Astrocyte (in vitro differentiated cells and primary cell): ENCODE measurements around the gene CALCR. TPM values are rescaled to one million over a fixed set of nuclear protein-coding genes. Genes with fewer than 3 reads are reported as not detected.

Experiments used
- DNase-seq: peaks from one replicate; pipeline ENCODE4 v3.0.0-alpha.2; 2010; ENCODE audit warnings: low read depth
- FAIRE-seq: peaks from 2 replicates; lab custom pipeline; 2011; peaks lifted over from hg19 to GRCh38; lab: Jason Lieb, UNC
- H2AFZ ChIP-seq: 2 replicates; pipeline ENCODE4 v1.6.0; 2012; ENCODE audit warnings: low read depth, low read length, inconsistent platforms
- H3K27ac ChIP-seq: 2 replicates; pipeline ENCODE4 v1.5.1; 2011; ENCODE audit warnings: low read depth, low read length, inconsistent platforms
- H3K27me3 ChIP-seq: 2 replicates; pipeline ENCODE4 v1.6.0; 2011; ENCODE audit warnings: low read length, inconsistent platforms; ENCODE audit not compliant: insufficient read depth
- H3K36me3 ChIP-seq: 2 replicates; pipeline ENCODE4 v1.5.1; 2011; ENCODE audit warnings: low read length, inconsistent platforms; ENCODE audit not compliant: insufficient read depth
- H3K4me1 ChIP-seq: 2 replicates; pipeline ENCODE4 v1.5.1; 2011; ENCODE audit warnings: low read length, inconsistent platforms; ENCODE audit not compliant: insufficient read depth
- H3K4me2 ChIP-seq: 2 replicates; pipeline ENCODE4 v1.6.0; 2012; ENCODE audit warnings: low read length, inconsistent platforms
- H3K4me3 ChIP-seq: 2 replicates; pipeline ENCODE4 v1.5.1; 2011; ENCODE audit warnings: low read depth, mild to moderate bottlenecking, low read length, inconsistent platforms; ENCODE audit not compliant: insufficient read depth
- H3K79me2 ChIP-seq: 2 replicates; pipeline ENCODE4 v1.6.0; 2012; ENCODE audit warnings: mild to moderate bottlenecking, low read length, inconsistent platforms; ENCODE audit not compliant: insufficient read depth
- H3K9ac ChIP-seq: 2 replicates; pipeline ENCODE4 v1.6.0; 2012; ENCODE audit warnings: mild to moderate bottlenecking, low read length, inconsistent platforms
- H3K9me3 ChIP-seq: 2 replicates; pipeline ENCODE4 v1.5.1; 2012; ENCODE audit warnings: low read depth, mild to moderate bottlenecking, low read length, inconsistent platforms; ENCODE audit not compliant: insufficient read depth
- H4K20me1 ChIP-seq: 2 replicates; pipeline ENCODE4 v1.6.0; 2012; ENCODE audit warnings: low read length, inconsistent platforms; ENCODE audit not compliant: insufficient read depth
- H3K27ac Mint-ChIP-seq: one replicate; pipeline ENCODE4 v1.8.0; 2021; ENCODE audit warnings: mild to moderate bottlenecking, mixed read lengths; ENCODE audit not compliant: unreplicated experiment
- H3K27me3 Mint-ChIP-seq: one replicate; pipeline ENCODE4 v1.8.0; 2021; ENCODE audit warnings: low read depth, mixed read lengths; ENCODE audit not compliant: unreplicated experiment
- H3K36me3 Mint-ChIP-seq: one replicate; pipeline ENCODE4 v1.8.0; 2021; ENCODE audit warnings: low read depth, mixed read lengths; ENCODE audit not compliant: unreplicated experiment
- H3K4me1 Mint-ChIP-seq: one replicate; pipeline ENCODE4 v1.8.0; 2021; ENCODE audit warnings: low read depth, mixed read lengths; ENCODE audit not compliant: unreplicated experiment
- H3K4me3 Mint-ChIP-seq: one replicate; pipeline ENCODE4 v1.8.0; 2021; ENCODE audit warnings: mild to moderate bottlenecking, moderate library complexity, mixed read lengths; ENCODE audit not compliant: unreplicated experiment
- H3K9me3 Mint-ChIP-seq: one replicate; pipeline ENCODE4 v1.8.0; 2021; ENCODE audit warnings: mild to moderate bottlenecking, mixed read lengths; ENCODE audit not compliant: unreplicated experiment
- EZH2 ChIP-seq: IDR thresholded peaks from 2 replicates; pipeline ENCODE4 v1.6.1; 2012; ENCODE audit warnings: mild to moderate bottlenecking, low read length, inconsistent platforms; ENCODE audit not compliant: insufficient read depth
- total RNA-seq: library from RNA; stranded (reverse); gene quantifications from 2 replicates; pipeline ENCODE4 v1.2.1, GENCODE V29; 2021
- TF ChIP-seq, protein P1 (sequence below): IDR thresholded peaks from 2 replicates; pipeline ENCODE4 v1.5.1; 2011; ENCODE audit warnings: low read depth, mild to moderate bottlenecking, inconsistent platforms, low read length, moderate library complexity; ENCODE audit not compliant: insufficient read depth

The CALCR gene
- total RNA-seq, 1 donor from 2014 or later: 5.4 TPM

DNA sequence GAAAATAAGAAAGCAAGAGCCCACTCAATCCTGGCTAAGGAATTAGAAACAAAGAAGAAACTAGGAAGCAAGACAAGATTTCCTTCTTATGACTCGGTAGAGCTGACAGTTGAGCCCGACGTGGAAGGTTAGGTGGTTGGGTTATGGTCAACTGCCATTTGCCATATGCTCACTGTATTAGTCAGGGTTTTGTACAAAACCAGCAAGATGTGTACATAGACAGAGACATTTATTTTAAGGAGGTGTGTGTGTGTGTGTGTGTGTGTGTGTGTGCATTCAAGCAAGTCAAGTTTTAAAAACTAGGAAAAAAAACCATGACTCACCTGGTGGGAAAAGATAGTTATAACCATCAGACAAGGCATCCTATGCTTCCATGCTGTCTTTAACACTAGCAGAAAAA is 183.9 kb downstream of the CALCR start:
- no peak overlapping the region for H3K4me3 ChIP-seq
- H2AFZ ChIP-seq: no peak overlapping the region
- H3K4me2 ChIP-seq: no peak overlapping the region
- H3K27ac ChIP-seq: no peak overlapping the region
- Mint-ChIP-seq H3K27ac (no peak overlapping the region), H3K27me3 (peaks cover 5% of the 10 kb centered on the region), H3K4me3 (no peak overlapping the region), H3K4me1 (no peaks in the 10 kb centered on the region), H3K9me3 (no peaks in the 10 kb centered on the region), H3K36me3 (no peaks in the 10 kb centered on the region)
- TF ChIP-seq, protein P1, sequence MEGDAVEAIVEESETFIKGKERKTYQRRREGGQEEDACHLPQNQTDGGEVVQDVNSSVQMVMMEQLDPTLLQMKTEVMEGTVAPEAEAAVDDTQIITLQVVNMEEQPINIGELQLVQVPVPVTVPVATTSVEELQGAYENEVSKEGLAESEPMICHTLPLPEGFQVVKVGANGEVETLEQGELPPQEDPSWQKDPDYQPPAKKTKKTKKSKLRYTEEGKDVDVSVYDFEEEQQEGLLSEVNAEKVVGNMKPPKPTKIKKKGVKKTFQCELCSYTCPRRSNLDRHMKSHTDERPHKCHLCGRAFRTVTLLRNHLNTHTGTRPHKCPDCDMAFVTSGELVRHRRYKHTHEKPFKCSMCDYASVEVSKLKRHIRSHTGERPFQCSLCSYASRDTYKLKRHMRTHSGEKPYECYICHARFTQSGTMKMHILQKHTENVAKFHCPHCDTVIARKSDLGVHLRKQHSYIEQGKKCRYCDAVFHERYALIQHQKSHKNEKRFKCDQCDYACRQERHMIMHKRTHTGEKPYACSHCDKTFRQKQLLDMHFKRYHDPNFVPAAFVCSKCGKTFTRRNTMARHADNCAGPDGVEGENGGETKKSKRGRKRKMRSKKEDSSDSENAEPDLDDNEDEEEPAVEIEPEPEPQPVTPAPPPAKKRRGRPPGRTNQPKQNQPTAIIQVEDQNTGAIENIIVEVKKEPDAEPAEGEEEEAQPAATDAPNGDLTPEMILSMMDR: no peak
- TF ChIP-seq EZH2: no peak
- H3K9me3 ChIP-seq: no peaks in the 10 kb centered on the region
- H3K4me1 ChIP-seq: no peaks in the 10 kb centered on the region
- FAIRE-seq (no peak), DNase-seq (no peak)
- no peaks in the 10 kb centered on the region for H3K27me3 ChIP-seq
- no peaks in the 10 kb centered on the region for H4K20me1 ChIP-seq
- H3K79me2 ChIP-seq: no peaks in the 10 kb centered on the region
- no peak overlapping the region for H3K9ac ChIP-seq
- no peaks in the 10 kb centered on the region for H3K36me3 ChIP-seq

- H3K36me3 Mint-ChIP-seq: no peaks in the 10 kb centered on the region
- no peak overlapping the region for H2AFZ ChIP-seq
- no peak for TF ChIP-seq EZH2
- TF ChIP-seq, protein P1: no peak
- no peak overlapping the region for H3K4me3 ChIP-seq
- H3K4me1 Mint-ChIP-seq: no peaks in the 10 kb centered on the region
- no peak overlapping the region for H3K27ac ChIP-seq
- no peak overlapping the region for H3K4me2 ChIP-seq
- H3K9ac ChIP-seq: no peak overlapping the region
- H3K27ac Mint-ChIP-seq: no peak overlapping the region
- H3K9me3 ChIP-seq: no peaks in the 10 kb centered on the region
- H4K20me1 ChIP-seq: no peaks in the 10 kb centered on the region
- no peaks in the 10 kb centered on the region for H3K4me1 ChIP-seq
- FAIRE-seq (no peak), DNase-seq (no peak)
- no peaks in the 10 kb centered on the region for H3K36me3 ChIP-seq
- H3K27me3 ChIP-seq: peaks cover 7% of the 10 kb centered on the region
- no peak overlapping the region for H3K4me3 Mint-ChIP-seq
- H3K27me3 Mint-ChIP-seq: peaks cover 9% of the 10 kb centered on the region
- H3K9me3 Mint-ChIP-seq: no peaks in the 10 kb centered on the region
- H3K79me2 ChIP-seq: no peaks in the 10 kb centered on the region
Measured at GRCh38 chr7:93382362-93382761, 192.2 kb downstream of the CALCR start.

- H3K36me3 Mint-ChIP-seq: no peaks in the 10 kb centered on the region
- no peaks in the 10 kb centered on the region for H3K4me1 Mint-ChIP-seq
- H2AFZ ChIP-seq: no peak overlapping the region
- H3K27me3 ChIP-seq: peaks cover 15% of the 10 kb centered on the region
- FAIRE-seq (no peak), DNase-seq (no peak)
- no peaks in the 10 kb centered on the region for H3K36me3 ChIP-seq
- no peak overlapping the region for H3K27ac Mint-ChIP-seq
- peaks cover 5% of the 10 kb centered on the region for H3K27me3 Mint-ChIP-seq
- no peak overlapping the region for H3K4me2 ChIP-seq
- no peaks in the 10 kb centered on the region for H3K4me1 ChIP-seq
- H3K4me3 ChIP-seq: no peak overlapping the region
- H4K20me1 ChIP-seq: no peaks in the 10 kb centered on the region
- H3K9ac ChIP-seq: no peak overlapping the region
- H3K79me2 ChIP-seq: no peaks in the 10 kb centered on the region
- no peaks in the 10 kb centered on the region for H3K9me3 ChIP-seq
- TF ChIP-seq, protein P1: no peak
- no peak for TF ChIP-seq EZH2
- no peak overlapping the region for H3K27ac ChIP-seq
- H3K9me3 Mint-ChIP-seq: no peaks in the 10 kb centered on the region
- no peak overlapping the region for H3K4me3 Mint-ChIP-seq
Measured at GRCh38 chr7:93378131-93378760, 196.3 kb downstream of the CALCR start.
